NCI-H510A treated with DMSO at 0.1 percent for 48 hours (cell line): Measurements from ENCODE around the gene GNL3L.
A peak's percentile ranks its signal among the peaks of the same experiment; 100 is the strongest.
"Not testable (repeated sequence)": the region's sequence is repeated elsewhere in the genome, so short reads cannot be mapped to it uniquely, and the experiment has no call there.

ENCODE experiments used
- DNase-seq: peaks from one replicate; lab custom pipeline; 2025; lab: John Stamatoyannopoulos, UW

The GNL3L gene

GRCh38 chrX:54529552-54530356 lies at the start of gene GNL3L:
Gene GNL3L, plus strand, starts transcription at chrX:54530219. Its CDS starts 2,348 bp downstream, at chrX:54532567.
- DNase-seq = peak; percentile 88

GRCh38 chrX:54482839-54483593 lies 47.0 kb upstream of the GNL3L start:
- peak; percentile 41 for DNase-seq

- no peak for DNase-seq
Observed at GRCh38 chrX:54483946-54484345, 46.1 kb upstream of the GNL3L start.

- peak; percentile 13 for DNase-seq
Observed at GRCh38 chrX:54484666-54485065, 45.4 kb upstream of the GNL3L start.

GRCh38 chrX:54489819-54490218 lies 40.2 kb upstream of the GNL3L start:
- DNase-seq = not testable (repeated sequence)

- no peak for DNase-seq
Observed at GRCh38 chrX:54492340-54492739, 37.7 kb upstream of the GNL3L start.

- DNase-seq = no peak
Observed at GRCh38 chrX:54494166-54494988, 35.6 kb upstream of the GNL3L start.

- no peak for DNase-seq
Observed at GRCh38 chrX:54494989-54495813, 34.8 kb upstream of the GNL3L start.

- DNase-seq = peak; percentile 75
Observed at GRCh38 chrX:54495814-54496516, 34.1 kb upstream of the GNL3L start, which contains the start of gene FGD1. Gene FGD1, minus strand, starts transcription at chrX:54496234. Its CDS starts 802 bp downstream, at chrX:54495432.

GRCh38 chrX:54496517-54496852 lies 33.5 kb upstream of the GNL3L start:
- DNase-seq = no peak

- DNase-seq = no peak
Observed at GRCh38 chrX:54496936-54497335, 33.1 kb upstream of the GNL3L start.

GRCh38 chrX:54509400-54509799 lies 20.6 kb upstream of the GNL3L start:
- no peak for DNase-seq

GRCh38 chrX:54529151-54529550 lies 868 bp upstream of the GNL3L start:
- DNase-seq = no peak

- DNase-seq = no peak
Observed at GRCh38 chrX:54530357-54530900, 410 bp downstream of the GNL3L start.

GRCh38 chrX:54534271-54534670 lies 4.3 kb downstream of the GNL3L start:
- no peak for DNase-seq

- DNase-seq = no peak
Observed at GRCh38 chrX:54540289-54540688, 10.3 kb downstream of the GNL3L start.

- DNase-seq = not testable (repeated sequence)
Observed at GRCh38 chrX:54542239-54542638, 12.2 kb downstream of the GNL3L start.

GRCh38 chrX:54550821-54551220 lies 20.8 kb downstream of the GNL3L start:
- no peak for DNase-seq

- no peak for DNase-seq
Observed at GRCh38 chrX:54551801-54552200, 21.8 kb downstream of the GNL3L start.

GRCh38 chrX:54555006-54555405 lies 25.0 kb downstream of the GNL3L start:
- DNase-seq = not testable (repeated sequence)

GRCh38 chrX:54560411-54560810 lies 30.4 kb downstream of the GNL3L start:
- DNase-seq = no peak
